Measurements from ENCODE around the gene PRTG.
A peak's percentile ranks its signal among the peaks of the same experiment; 100 is the strongest.
"Not testable (repeated sequence)": the region's sequence is repeated elsewhere in the genome, so short reads cannot be mapped to it uniquely, and the experiment has no call there.

PRTG gene

DNA sequence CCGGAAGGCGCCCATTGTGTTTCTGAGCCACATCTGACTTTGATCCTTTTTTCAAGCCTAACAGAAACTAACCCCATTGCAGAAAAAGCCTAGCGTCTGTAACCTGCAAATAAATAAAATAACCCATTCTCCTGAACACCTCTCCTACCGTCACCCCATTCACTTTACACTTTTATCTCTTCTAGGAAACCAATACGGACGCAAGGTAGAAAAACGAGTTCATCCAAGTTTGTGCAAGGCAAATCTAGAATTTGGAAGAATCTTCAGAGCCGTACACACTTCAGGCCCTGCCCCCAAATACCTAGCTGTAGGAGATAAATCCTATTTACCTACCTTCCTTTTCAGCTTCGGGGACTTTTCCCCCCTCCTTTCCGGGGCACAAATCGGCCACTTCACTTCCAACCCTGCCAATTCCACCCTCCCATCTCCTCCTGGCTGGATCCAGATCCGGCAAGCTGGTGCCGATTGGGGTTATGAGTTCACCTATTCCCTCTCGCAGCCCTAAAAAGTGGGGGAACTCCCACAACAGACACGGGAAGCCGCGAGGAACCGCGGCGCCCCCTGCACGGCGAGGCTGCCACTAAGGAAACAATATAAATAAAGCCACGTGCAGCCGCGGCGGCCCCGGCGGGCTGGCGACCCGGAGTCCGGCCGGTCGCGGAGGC is 987 bp downstream of the PRTG start:
- DNase-seq: peak; percentile 58

GRCh38 chr15:55740981-55741832 is 1.7 kb downstream of the PRTG start:
- DNase-seq: no peak

GRCh38 chr15:55740359-55740878 is 2.5 kb downstream of the PRTG start:
- DNase-seq: no peak

GRCh38 chr15:55739641-55740040 is 3.3 kb downstream of the PRTG start:
- DNase-seq: no peak

DNA sequence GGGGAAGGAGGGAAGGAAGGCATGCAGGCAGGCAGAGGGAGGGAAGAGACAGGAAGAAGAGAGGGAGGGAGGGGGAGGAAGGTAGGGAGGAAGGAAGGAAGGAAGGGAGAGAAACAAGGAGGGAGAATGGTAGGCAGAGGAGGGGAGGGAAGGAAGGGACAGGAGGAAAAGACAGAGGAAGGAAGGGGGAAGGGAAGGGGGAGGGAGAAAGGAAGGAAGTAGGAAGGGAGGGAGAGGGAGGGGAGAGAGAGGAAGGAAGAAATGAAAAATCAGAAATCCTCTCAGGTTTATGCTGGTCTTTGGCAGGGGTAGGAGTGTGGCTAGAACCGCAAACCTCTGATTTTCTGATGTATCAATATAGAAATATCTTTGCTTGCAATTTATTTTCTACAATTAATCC is 4.2 kb downstream of the PRTG start:
- DNase-seq: no peak

DNA sequence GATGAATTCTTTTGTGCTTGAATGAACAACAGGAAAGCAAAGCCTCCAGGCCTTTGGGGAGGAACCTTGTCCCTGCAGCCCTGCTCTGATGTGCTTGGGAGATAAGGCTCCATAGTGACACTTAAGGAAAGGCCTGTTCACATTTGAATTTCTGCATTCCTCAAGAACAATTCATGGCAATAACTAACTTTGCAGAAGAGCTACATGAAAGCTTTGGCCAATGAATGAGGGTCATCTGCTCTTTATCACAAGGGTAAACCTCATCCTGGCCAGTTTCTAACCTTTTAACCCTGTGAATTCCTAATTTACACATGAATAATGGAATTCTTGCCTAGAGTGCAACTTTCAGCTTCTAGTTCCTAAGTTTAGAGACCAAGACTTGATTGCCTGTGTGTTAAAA is 5.6 kb downstream of the PRTG start:
- DNase-seq: no peak

DNA sequence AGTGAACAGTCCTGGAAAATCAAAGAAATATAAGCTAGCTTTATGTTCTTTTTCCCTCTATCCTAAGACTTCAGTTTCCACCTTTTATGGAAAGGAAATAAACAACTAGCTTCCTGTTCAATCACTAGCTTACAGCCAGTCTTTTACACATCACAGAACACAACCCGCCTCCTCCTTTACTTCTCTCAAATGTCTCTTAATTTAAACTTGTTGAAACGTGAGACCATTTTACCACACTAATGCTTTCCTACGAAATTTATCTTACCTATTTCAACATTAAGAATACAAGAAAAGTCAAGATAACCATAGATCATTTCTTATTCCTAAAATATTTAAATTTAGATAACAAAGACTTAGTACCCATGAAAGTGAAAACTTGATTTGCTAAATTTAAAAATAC is 6.2 kb downstream of the PRTG start:
- no peak for DNase-seq

- DNase-seq: no peak
These were observed 8.3 kb downstream of the PRTG start for GRCh38 chr15:55734641-55735040.

GRCh38 chr15:55733461-55733860 is 9.5 kb downstream of the PRTG start:
- not testable (repeated sequence) for DNase-seq

- DNase-seq: no peak
These were observed 21.3 kb downstream of the PRTG start for GRCh38 chr15:55721554-55722185.

DNA sequence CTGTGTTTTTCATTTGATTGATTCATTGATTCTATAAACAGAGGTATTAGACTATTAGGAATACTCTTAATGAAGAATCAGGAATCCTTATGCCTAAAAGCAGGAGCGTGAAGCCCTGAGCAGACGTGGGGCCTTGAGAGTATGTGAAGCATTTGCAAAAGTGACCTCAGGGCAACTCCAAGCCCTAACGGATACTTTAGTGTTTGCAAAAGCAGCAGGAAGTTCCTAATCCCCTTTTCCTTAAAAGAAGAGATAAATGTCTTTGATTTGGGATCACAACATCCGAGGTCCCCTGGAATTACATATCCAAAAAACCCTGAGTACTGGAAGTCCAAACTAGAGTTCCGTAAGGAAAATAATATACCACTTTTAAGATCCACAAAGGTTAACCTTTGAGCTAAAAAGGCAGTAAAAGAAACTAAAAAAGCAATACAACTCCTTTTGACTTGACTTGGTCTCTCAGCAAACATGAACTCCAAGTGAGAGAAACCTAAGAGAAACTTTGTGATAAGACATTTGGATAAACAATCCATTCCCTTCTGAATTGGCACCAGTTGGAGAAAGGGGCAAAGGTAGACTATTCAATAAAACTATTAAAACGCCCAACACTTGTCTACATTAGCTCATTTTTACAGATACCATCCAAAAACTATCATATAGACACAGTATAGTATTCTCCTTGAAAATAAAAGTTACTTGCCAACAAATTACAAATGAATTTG is 27.4 kb downstream of the PRTG start:
- DNase-seq: no peak

DNA sequence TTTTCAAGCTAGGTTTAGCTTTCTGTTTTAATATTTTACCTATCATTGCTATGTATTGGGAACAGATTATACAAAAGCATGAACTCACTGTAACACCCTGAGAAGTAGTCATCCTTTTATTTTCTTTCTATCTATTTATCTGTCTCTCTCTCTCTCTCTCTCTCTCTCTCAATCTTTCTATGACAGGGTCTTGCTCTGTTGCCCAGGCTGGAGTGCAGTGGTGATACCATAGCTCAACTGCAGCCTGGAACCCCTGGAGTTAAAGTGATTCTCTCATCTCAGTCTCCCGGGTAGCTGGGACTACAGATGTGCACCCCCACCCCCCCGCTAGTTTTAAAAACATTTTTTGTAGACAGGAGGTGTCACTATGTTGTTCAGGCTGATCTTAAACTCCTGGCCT is 28.9 kb downstream of the PRTG start:
- no peak for DNase-seq

- DNase-seq: no peak
These were observed 30.6 kb downstream of the PRTG start for GRCh38 chr15:55712363-55712762.

GRCh38 chr15:55710286-55710685 is 32.7 kb downstream of the PRTG start:
- DNase-seq: no peak

GRCh38 chr15:55709458-55709857 is 33.5 kb downstream of the PRTG start:
- no peak for DNase-seq

- no peak for DNase-seq
These were observed 34.2 kb downstream of the PRTG start for GRCh38 chr15:55708720-55709119.

DNA sequence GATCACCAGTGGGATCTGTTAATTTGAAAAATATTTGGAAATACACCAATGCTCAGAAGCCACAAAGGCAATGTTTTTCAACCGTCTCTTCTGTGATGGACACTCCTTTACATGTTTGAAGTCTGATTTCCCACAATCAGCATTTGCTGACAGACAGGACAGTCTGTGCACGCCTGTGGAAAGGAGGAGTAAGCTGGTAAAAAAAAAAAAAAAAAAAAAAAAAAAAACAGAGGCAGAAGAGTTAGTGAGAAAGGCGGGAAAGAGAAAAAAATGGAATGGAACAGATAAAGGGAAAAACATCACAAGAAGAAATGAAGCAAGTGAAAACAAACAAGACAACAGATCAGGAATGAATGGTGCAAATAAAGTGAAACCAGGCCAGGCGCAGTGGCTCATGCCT is 35.0 kb downstream of the PRTG start:
- no peak for DNase-seq

DNA sequence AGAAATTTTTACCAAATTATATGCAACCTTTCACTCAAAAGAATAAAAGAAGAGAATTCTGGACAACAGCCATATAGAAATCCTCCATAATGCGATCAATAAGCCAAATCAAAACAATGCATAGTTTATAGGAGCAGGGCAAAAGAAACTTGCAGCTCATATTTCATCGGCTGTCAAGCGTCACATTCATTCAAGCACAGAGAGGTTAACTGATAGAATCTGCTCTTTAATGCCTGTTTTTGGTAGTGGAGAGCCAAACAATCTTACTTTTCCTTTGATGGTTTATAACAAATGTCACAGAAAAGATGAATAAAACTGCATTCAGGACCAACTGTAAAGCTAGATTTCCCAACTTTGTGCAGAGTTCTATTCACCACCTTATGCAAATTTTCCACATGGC is 35.4 kb downstream of the PRTG start:
- no peak for DNase-seq

DNA sequence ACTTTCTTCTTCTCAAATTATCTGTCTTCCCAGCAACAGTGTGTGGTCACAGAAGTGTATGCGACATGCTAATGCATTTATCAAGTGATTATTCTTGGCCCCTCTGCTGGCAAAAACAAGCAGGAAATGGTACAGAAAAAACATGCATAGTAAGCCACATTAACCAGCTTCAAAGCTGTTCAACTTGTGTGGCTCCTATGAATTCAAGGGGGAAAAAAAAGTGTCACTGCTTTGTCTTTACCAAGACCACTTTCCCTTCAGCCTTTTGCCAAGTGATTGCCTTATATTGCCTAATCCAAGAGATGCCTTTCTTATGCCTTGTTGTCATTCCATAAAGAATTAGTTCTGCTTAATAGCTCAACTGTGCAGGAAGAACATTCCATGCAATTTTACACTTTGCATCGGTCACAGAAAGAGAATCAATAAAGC is 39.1 kb downstream of the PRTG start:
- no peak for DNase-seq

DNA sequence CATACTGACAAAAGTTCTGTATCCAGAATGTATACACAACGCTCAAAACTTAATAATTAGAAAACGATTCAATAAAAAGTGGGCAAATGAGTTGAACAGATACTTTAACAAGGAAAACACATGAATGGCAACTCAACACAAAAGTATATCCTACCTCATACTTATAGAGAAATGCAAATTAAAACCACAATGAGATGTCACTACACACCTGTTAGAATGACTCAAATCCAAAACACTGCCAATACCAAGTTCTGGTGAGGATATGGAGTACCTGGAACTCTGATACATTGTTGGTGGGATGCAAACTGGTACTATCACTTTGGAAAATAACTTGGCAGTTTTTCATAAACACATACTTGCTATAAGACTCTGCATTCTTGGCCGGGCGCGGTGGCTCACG is 42.1 kb downstream of the PRTG start:
- DNase-seq: no peak

GRCh38 chr15:55698653-55699052 is 44.3 kb downstream of the PRTG start:
- DNase-seq: no peak

- DNase-seq: no peak
These were observed 46.7 kb downstream of the PRTG start for GRCh38 chr15:55696221-55696620.

DNA sequence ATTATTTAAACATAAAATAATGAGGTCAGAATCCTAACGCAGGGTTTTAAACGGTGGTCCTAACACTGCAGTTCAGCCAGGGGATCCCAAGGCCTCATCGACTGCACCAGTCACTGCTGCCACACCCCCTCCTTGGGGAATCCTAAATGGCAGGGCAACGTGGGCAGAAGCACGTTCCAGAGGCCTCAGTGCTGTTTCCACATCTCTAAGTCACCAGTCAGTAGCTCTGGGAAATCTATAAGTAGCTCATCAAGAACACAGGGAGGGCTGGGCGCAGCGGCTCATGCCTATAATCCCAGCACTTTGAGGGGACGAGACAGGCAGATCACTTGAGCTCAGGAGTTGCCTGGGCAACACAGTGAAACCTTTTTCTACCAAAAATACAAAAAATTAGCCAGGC is 47.5 kb downstream of the PRTG start:
- no peak for DNase-seq
